GM12891 (cell line): Measurements from ENCODE around the gene TNFRSF1B.

Experiments
- DNase-seq: peaks from one replicate; pipeline ENCODE4 v3.0.0; 2011; ENCODE audit warnings: low spot score; ENCODE audit not compliant: insufficient read length
- FAIRE-seq: peaks from 2 replicates; lab custom pipeline; 2011; peaks lifted over from hg19 to GRCh38; lab: Jason Lieb, UNC
- PAX5 ChIP-seq: IDR thresholded peaks from 2 replicates; pipeline ENCODE4 v1.6.1; 2011; ENCODE audit warnings: low read length, moderate library complexity, mild to moderate bottlenecking; ENCODE audit not compliant: insufficient read depth, severe bottlenecking
- POLR2A ChIP-seq: IDR thresholded peaks from 2 replicates; pipeline ENCODE4 v1.6.1; 2011; ENCODE audit warnings: low read depth, low read length, control low read depth
- POLR2AphosphoS5 ChIP-seq: IDR thresholded peaks from 2 replicates; pipeline ENCODE4 v1.6.1; 2011; ENCODE audit warnings: low read depth, low read length, control low read depth
- POU2F2 ChIP-seq: IDR thresholded peaks from 2 replicates; pipeline ENCODE4 v1.6.1; 2011; ENCODE audit warnings: low read depth, mild to moderate bottlenecking, control low read depth, low read length, moderate library complexity
- SPI1 ChIP-seq: IDR thresholded peaks from 2 replicates; pipeline ENCODE4 v1.6.1; 2011; ENCODE audit warnings: low read depth, low read length, control low read depth
- TAF1 ChIP-seq: IDR thresholded peaks from 2 replicates; pipeline ENCODE4 v1.6.1; 2011; ENCODE audit warnings: low read depth, low read length, control low read depth

TNFRSF1B gene

GRCh38 chr1:12147201-12147701 is 19.5 kb upstream of the TNFRSF1B start:
- FAIRE-seq (peak; percentile 38), DNase-seq (no peak)
- TF ChIP-seq POLR2AphosphoS5 = no peak
- TF ChIP-seq POLR2A = no peak
- TF ChIP-seq POU2F2 = no peak
- no peak for TF ChIP-seq TAF1
- TF ChIP-seq PAX5 = no peak
- TF ChIP-seq SPI1 = no peak

GRCh38 chr1:12148160-12148957 is 18.4 kb upstream of the TNFRSF1B start:
- peak; percentile 5 for FAIRE-seq
- DNase-seq = no peak
- TF ChIP-seq POU2F2 (no peak), POLR2AphosphoS5 (peak; percentile 35; the same call in 1 of the 2 replicates), POLR2A (peak; percentile 38), PAX5 (no peak), TAF1 (no peak), SPI1 (no peak)

DNA sequence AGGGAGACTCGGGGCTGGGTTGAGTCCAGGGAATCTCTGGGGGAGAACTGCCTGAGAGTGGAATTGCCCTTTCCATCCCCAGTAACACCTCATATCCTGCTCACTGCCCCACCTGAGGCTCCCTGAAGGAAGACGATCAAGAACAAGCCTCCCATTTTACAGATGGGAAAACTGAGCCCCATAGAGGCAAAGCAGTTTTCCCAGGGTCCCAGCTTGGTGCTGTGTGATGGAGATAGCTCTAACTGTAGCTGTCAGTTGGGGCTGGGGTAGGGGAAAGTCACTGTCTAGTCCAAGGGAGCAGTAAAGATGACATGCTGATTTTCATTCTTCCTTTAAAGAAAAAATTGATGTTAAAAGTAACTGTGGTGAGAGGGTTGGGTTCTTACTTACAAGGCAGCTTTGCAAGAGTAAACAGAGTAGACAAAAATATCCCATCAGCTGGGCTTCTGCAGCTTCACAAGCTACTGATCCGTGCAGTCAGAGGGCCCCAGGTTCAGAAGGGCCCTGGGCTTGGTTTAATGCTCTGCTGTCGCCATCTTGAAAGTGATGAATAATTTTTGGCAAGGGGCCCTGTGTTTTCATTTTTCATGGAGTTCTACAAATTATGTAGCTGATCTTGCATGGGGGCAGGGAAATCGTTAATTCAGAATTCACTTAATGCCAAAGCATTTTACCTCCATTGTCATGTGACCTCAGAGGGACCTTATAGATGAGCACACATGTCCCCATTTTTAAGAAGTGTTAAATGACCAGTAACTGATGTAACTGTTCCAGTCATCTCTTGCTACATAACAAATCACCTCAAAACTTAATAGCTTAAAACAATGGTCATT is 17.6 kb upstream of the TNFRSF1B start:
- no peak for DNase-seq
- no peak for TF ChIP-seq TAF1
- no peak for TF ChIP-seq POU2F2
- no peak for TF ChIP-seq SPI1
- TF ChIP-seq PAX5 = peak; percentile 53
- TF ChIP-seq POLR2A = 0 out of 2 replicates have a peak, but pooled peaks have one; percentile 18
- TF ChIP-seq POLR2AphosphoS5 = peak; percentile 35; the same call in 1 of the 2 replicates
- peak; percentile 84 for FAIRE-seq

- TF ChIP-seq PAX5 = no peak
- FAIRE-seq (no peak), DNase-seq (no peak)
Measured at GRCh38 chr1:12149791-12150175, 17.0 kb upstream of the TNFRSF1B start.

- DNase-seq (no peak), FAIRE-seq (no peak)
- TF ChIP-seq POLR2AphosphoS5 = peak; percentile 42; the same call in 1 of the 2 replicates
- TF ChIP-seq POU2F2 = 0 out of 2 replicates have a peak, but pooled peaks have one; percentile 52
- TF ChIP-seq PAX5 = no peak
- no peak for TF ChIP-seq TAF1
Measured at GRCh38 chr1:12150456-12151200, 16.2 kb upstream of the TNFRSF1B start.

GRCh38 chr1:12151465-12151864 is 15.3 kb upstream of the TNFRSF1B start:
- FAIRE-seq = no peak
- TF ChIP-seq TAF1 = 0 out of 2 replicates have a peak, but pooled peaks have one; percentile 2
- TF ChIP-seq POLR2A = no peak; the same call in 1 of the 2 replicates
- DNase-seq = no peak

- peak; percentile 99 for FAIRE-seq
- TF ChIP-seq POU2F2 (peak; percentile 90), POLR2A (0 out of 2 replicates have a peak, but pooled peaks have one; percentile 7), TAF1 (no peak), PAX5 (no peak), POLR2AphosphoS5 (peak; percentile 49), SPI1 (peak; percentile 96)
- peak; percentile 53 for DNase-seq
Measured at GRCh38 chr1:12152113-12152891, 14.5 kb upstream of the TNFRSF1B start.

GRCh38 chr1:12153181-12153785 is 13.5 kb upstream of the TNFRSF1B start:
- TF ChIP-seq POLR2A = no peak; the same call in 1 of the 2 replicates
- TF ChIP-seq POU2F2 = no peak
- TF ChIP-seq TAF1 = no peak
- TF ChIP-seq PAX5 = no peak
- no peak for TF ChIP-seq SPI1
- TF ChIP-seq POLR2AphosphoS5 = no peak

More at GRCh38 chr1:12153181-12153785, 13.5 kb upstream of the TNFRSF1B start:
- FAIRE-seq (no peak), DNase-seq (no peak)
